H9 (cell line): ENCODE data around the gene BCL7C. TPM values are rescaled to one million over a fixed set of nuclear protein-coding genes. Genes with fewer than 3 reads are reported as not detected.

Experiments used
- DNase-seq: peaks from one replicate; pipeline ENCODE4 v3.0.0-alpha.2; 2017
- H2AFZ ChIP-seq: one replicate; pipeline ENCODE4 v1.6.1; 2013; ENCODE audit warnings: mild to moderate bottlenecking, low read length, control low read depth, moderate library complexity
- H2AK5ac ChIP-seq: 2 replicates; pipeline ENCODE4 v1.6.1; 2013; ENCODE audit warnings: low read length, control low read depth, mixed read lengths; ENCODE audit not compliant: insufficient read length
- H2BK120ac ChIP-seq: one replicate; pipeline ENCODE4 v1.6.1; 2013; ENCODE audit warnings: low read depth, mild to moderate bottlenecking, low read length, control low read depth, inconsistent platforms; ENCODE audit not compliant: poor library complexity, severe bottlenecking
- H2BK12ac ChIP-seq: 2 replicates; pipeline ENCODE4 v1.6.1; 2013; ENCODE audit warnings: low read length, control low read depth, mixed read lengths, low read depth; ENCODE audit not compliant: insufficient read length
- H2BK15ac ChIP-seq: 2 replicates; pipeline ENCODE4 v1.6.1; 2013; ENCODE audit warnings: low read depth, low read length, control low read depth
- H2BK20ac ChIP-seq: one replicate; pipeline ENCODE4 v1.6.1; 2013; ENCODE audit warnings: low read depth, mild to moderate bottlenecking, low read length, control low read depth, inconsistent platforms; ENCODE audit not compliant: poor library complexity, severe bottlenecking
- H2BK5ac ChIP-seq: 2 replicates; pipeline ENCODE4 v1.6.1; 2013; ENCODE audit warnings: low read length, control low read depth, mixed read lengths; ENCODE audit not compliant: insufficient read length
- H3K14ac ChIP-seq: 2 replicates; pipeline ENCODE4 v1.6.1; 2013; ENCODE audit warnings: low read length, control low read depth; ENCODE audit not compliant: insufficient read depth
- H3K18ac ChIP-seq: 2 replicates; pipeline ENCODE4 v1.6.1; 2013; ENCODE audit warnings: low read depth, mild to moderate bottlenecking, mixed read lengths, low read length, control low read depth; ENCODE audit not compliant: insufficient read length
- H3K23ac ChIP-seq: 2 replicates; pipeline ENCODE4 v1.6.1; 2013; ENCODE audit warnings: low read length, control low read depth, mixed read lengths, low read depth; ENCODE audit not compliant: insufficient read length
- H3K23me2 ChIP-seq: 2 replicates; pipeline ENCODE4 v1.6.1; 2013; ENCODE audit warnings: low read depth, mild to moderate bottlenecking, mixed read lengths, low read length, control low read depth; ENCODE audit not compliant: insufficient read length, poor library complexity, severe bottlenecking
- H3K27ac ChIP-seq: 2 replicates; pipeline ENCODE4 v1.5.1; 2013; ENCODE audit warnings: low read length, control low read depth, mixed read lengths, low read depth; ENCODE audit not compliant: insufficient read length
- H3K27me3 ChIP-seq: 2 replicates; pipeline ENCODE4 v1.6.1; 2013; ENCODE audit warnings: low read length, control low read depth, inconsistent platforms; ENCODE audit not compliant: insufficient read depth
- H3K4ac ChIP-seq: 2 replicates; pipeline ENCODE4 v1.6.1; 2013; ENCODE audit warnings: low read depth, mild to moderate bottlenecking, control low read depth, inconsistent platforms, low read length, moderate library complexity
- H3K4me1 ChIP-seq: 2 replicates; pipeline ENCODE4 v1.6.1; 2013; ENCODE audit warnings: low read length, control low read depth, inconsistent platforms; ENCODE audit not compliant: insufficient read depth
- H3K4me2 ChIP-seq: 2 replicates; pipeline ENCODE4 v1.6.1; 2013; ENCODE audit warnings: low read length, control low read depth, mixed read lengths; ENCODE audit not compliant: insufficient read length, insufficient read depth
- H3K56ac ChIP-seq: 2 replicates; pipeline ENCODE4 v1.6.1; 2013; ENCODE audit warnings: low read depth, mild to moderate bottlenecking, mixed read lengths, low read length, control low read depth; ENCODE audit not compliant: insufficient read length
- H3K79me1 ChIP-seq: 2 replicates; pipeline ENCODE4 v1.6.1; 2013; ENCODE audit warnings: low read depth, mild to moderate bottlenecking, moderate library complexity, low read length, control low read depth, inconsistent platforms; ENCODE audit not compliant: insufficient read depth, poor library complexity, severe bottlenecking
- H3K79me2 ChIP-seq: 2 replicates; pipeline ENCODE4 v1.6.1; 2013; ENCODE audit warnings: low read length, control low read depth, inconsistent platforms; ENCODE audit not compliant: insufficient read depth
- H3K9ac ChIP-seq: 2 replicates; pipeline ENCODE4 v1.6.1; 2013; ENCODE audit warnings: low read length, control low read depth, mixed read lengths; ENCODE audit not compliant: insufficient read length; ENCODE audit errors: extremely low read depth
- H3K9me3 ChIP-seq: one replicate; pipeline ENCODE4 v1.6.1; 2013; ENCODE audit warnings: low read depth, low read length, inconsistent platforms; ENCODE audit not compliant: control insufficient read depth
- H3T11ph ChIP-seq: one replicate; pipeline ENCODE4 v1.6.1; 2013; ENCODE audit warnings: mild to moderate bottlenecking, low read length, control low read depth, inconsistent platforms
- H4K20me1 ChIP-seq: one replicate; pipeline ENCODE4 v1.6.1; 2013; ENCODE audit not compliant: control insufficient read depth, insufficient read length, insufficient read depth
- H4K5ac ChIP-seq: 2 replicates; pipeline ENCODE4 v1.6.1; 2013; ENCODE audit warnings: low read depth, mild to moderate bottlenecking, mixed read lengths, low read length, control low read depth; ENCODE audit not compliant: insufficient read length
- H4K8ac ChIP-seq: replicated peaks from 2 replicates; pipeline ENCODE4 v1.6.1; 2013; ENCODE audit warnings: low read length, control low read depth, mixed read lengths, low read depth; ENCODE audit not compliant: insufficient read length
- H4K91ac ChIP-seq: 2 replicates; pipeline ENCODE4 v1.6.1; 2013; ENCODE audit warnings: low read depth, mild to moderate bottlenecking, moderate library complexity, mixed read lengths, low read length, control low read depth; ENCODE audit not compliant: insufficient read length
- H3K27ac Mint-ChIP-seq, 3 experiments: 2 replicates in 2 of 3; 3 replicates in 1 of 3; pipeline ENCODE4 v1.8.0; 2020 to 2021; ENCODE audit warnings: mixed read lengths in 3 of 3, mild to moderate bottlenecking in 1 of 3, moderate library complexity in 1 of 3
- H3K27me3 Mint-ChIP-seq: 2 replicates; pipeline ENCODE4 v1.8.0; 2021; ENCODE audit warnings: low read depth, mild to moderate bottlenecking, moderate library complexity, mixed read lengths
- H3K36me3 Mint-ChIP-seq, 3 experiments: 2 replicates in 2 of 3; 3 replicates in 1 of 3; pipeline ENCODE4 v1.8.0; 2020 to 2021; ENCODE audit warnings: low read depth in 3 of 3, mixed read lengths in 3 of 3; ENCODE audit not compliant: insufficient read depth in 1 of 3
- H3K4me1 Mint-ChIP-seq, 2 experiments: 2 replicates each; pipeline ENCODE4 v1.8.0; 2020; ENCODE audit warnings: mixed read lengths in 2 of 2
- H3K4me3 Mint-ChIP-seq, 2 experiments: 2 replicates in 1 of 2; 3 replicates in 1 of 2; pipeline ENCODE4 v1.8.0; 2020 to 2021; ENCODE audit warnings: mild to moderate bottlenecking in 2 of 2, mixed read lengths in 2 of 2, moderate library complexity in 1 of 2
- H3K9me3 Mint-ChIP-seq, 2 experiments: 2 replicates in 1 of 2; 3 replicates in 1 of 2; pipeline ENCODE4 v1.8.0; 2020; ENCODE audit warnings: mild to moderate bottlenecking in 2 of 2, mixed read lengths in 2 of 2, moderate library complexity in 1 of 2
- WGBS: extraction: QIAGEN DNeasy Blood & Tissue Kit; methylation state at CpG from one replicate; pipeline ENCODE4 v1.1.7; 2013; ENCODE audit warnings: missing lambda C conversion rate, low lambda C conversion rate, mixed read lengths; ENCODE audit not compliant: insufficient read length; ENCODE audit errors: extremely low coverage; 5-methylcytosine and 5-hydroxymethylcytosine counted together
- total RNA-seq: library from RNA; stranded (reverse); gene quantifications from 2 replicates; pipeline ENCODE4 v1.2.1, GENCODE V29; 2021
- TF ChIP-seq, protein P1 (sequence below): fragments of 200-600 bp; sonication (generic); conservative IDR thresholded peaks from 3 replicates; pipeline ENCODE4 v1.8.0; 2021; ENCODE audit warnings: antibody characterized with exemption, mild to moderate bottlenecking

The BCL7C gene
- total RNA-seq, 1 experiment from 2014 or later: 18.3 TPM

DNA sequence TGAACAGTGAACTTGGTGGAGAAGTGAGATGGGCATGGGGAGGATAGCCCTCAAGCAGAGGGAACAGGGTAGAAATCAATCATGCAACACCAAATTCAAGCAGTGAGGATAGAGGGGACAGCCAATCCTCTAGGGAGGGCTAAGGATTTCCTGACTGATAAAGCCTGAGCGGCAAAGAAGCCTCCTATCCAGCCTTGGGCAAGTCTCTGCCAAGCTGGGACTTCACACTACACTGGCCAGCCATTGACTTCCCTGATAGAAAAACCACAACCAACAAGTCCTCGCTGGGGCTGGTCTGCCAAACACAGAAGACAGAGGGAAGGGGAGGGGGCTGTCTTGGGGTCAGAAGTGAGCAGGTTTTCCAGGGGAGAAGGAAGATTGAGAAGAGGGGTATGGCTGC lies 27.0 kb upstream of the BCL7C start:
- Mint-ChIP-seq H3K27me3 (no peaks in the 10 kb centered on the region), H3K27ac (peak overlapping the region in 1 of 3 experiments; percentile 100; a peak in 1 of 7 replicates), H3K4me1 (peaks cover 8 to 17% of the 10 kb centered on the region in 2 experiments), H3K36me3 (peaks cover 2 to 5% (median 3%) of the 10 kb centered on the region in 3 experiments), H3K9me3 (no peaks in the 10 kb centered on the region; a peak in 1 of 5 replicates), H3K4me3 (peak overlapping the region in 1 of 2 experiments; percentile 68; a peak in 3 of 5 replicates)
- H2BK12ac ChIP-seq: no peak overlapping the region
- H3K14ac ChIP-seq: no peak overlapping the region
- no peaks in the 10 kb centered on the region for H3K79me1 ChIP-seq
- H3K4me1 ChIP-seq: no peaks in the 10 kb centered on the region
- no peak overlapping the region for H4K91ac ChIP-seq
- H2BK120ac ChIP-seq: no peak overlapping the region
- no peaks in the 10 kb centered on the region for H3K79me2 ChIP-seq
- no peak overlapping the region for H3K56ac ChIP-seq
- H3K9ac ChIP-seq: no peak overlapping the region
- no peak overlapping the region for H2AK5ac ChIP-seq
- no peaks in the 10 kb centered on the region for H3K27me3 ChIP-seq
- no peak overlapping the region for H2BK20ac ChIP-seq
- no peak overlapping the region for H3K4me2 ChIP-seq
- no peak overlapping the region for H4K8ac ChIP-seq
- WGBS: no CpG with 5 or more reads among the region's 2 CpGs
- no peak overlapping the region for H3K4ac ChIP-seq
- H2AFZ ChIP-seq: no peak overlapping the region
- H3K23ac ChIP-seq: no peak overlapping the region
- peaks cover 10% of the 10 kb centered on the region for H3K23me2 ChIP-seq
- H3K9me3 ChIP-seq: no peaks in the 10 kb centered on the region
- no peak overlapping the region for H3K18ac ChIP-seq
- no peak overlapping the region for H2BK5ac ChIP-seq
- H2BK15ac ChIP-seq: no peak overlapping the region
- H4K20me1 ChIP-seq: no peaks in the 10 kb centered on the region
- no peak overlapping the region for H3K27ac ChIP-seq
- DNase-seq: no peak
- TF ChIP-seq, protein P1, sequence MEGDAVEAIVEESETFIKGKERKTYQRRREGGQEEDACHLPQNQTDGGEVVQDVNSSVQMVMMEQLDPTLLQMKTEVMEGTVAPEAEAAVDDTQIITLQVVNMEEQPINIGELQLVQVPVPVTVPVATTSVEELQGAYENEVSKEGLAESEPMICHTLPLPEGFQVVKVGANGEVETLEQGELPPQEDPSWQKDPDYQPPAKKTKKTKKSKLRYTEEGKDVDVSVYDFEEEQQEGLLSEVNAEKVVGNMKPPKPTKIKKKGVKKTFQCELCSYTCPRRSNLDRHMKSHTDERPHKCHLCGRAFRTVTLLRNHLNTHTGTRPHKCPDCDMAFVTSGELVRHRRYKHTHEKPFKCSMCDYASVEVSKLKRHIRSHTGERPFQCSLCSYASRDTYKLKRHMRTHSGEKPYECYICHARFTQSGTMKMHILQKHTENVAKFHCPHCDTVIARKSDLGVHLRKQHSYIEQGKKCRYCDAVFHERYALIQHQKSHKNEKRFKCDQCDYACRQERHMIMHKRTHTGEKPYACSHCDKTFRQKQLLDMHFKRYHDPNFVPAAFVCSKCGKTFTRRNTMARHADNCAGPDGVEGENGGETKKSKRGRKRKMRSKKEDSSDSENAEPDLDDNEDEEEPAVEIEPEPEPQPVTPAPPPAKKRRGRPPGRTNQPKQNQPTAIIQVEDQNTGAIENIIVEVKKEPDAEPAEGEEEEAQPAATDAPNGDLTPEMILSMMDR: no peak
- H3T11ph ChIP-seq: no peak overlapping the region
- H4K5ac ChIP-seq: no peak overlapping the region
